Large intestine (tissue), 3 donors: ENCODE data around the gene NUP93. TPM values are rescaled to one million over a fixed set of nuclear protein-coding genes. Genes with fewer than 3 reads are reported as not detected.

Experiments used
- DNase-seq, 2 donors: peaks; one replicate each; pipeline versions ENCODE4 v3.0.0 to v3.0.0-alpha.2; 2013
- H3K27ac ChIP-seq: one replicate; pipeline ENCODE4 v1.5.1; 2013; ENCODE audit warnings: low read length
- H3K27me3 ChIP-seq: 2 replicates; pipeline ENCODE4 v1.6.1; 2013; ENCODE audit warnings: low read length; ENCODE audit not compliant: control insufficient read depth, insufficient read depth
- H3K36me3 ChIP-seq: 2 replicates; pipeline ENCODE4 v1.6.1; 2013; ENCODE audit warnings: low read length; ENCODE audit not compliant: control insufficient read depth, insufficient read depth
- H3K4me1 ChIP-seq: one replicate; pipeline ENCODE4 v1.6.1; 2013; ENCODE audit warnings: low read length; ENCODE audit not compliant: control insufficient read depth, insufficient read depth
- H3K4me3 ChIP-seq: one replicate; pipeline ENCODE4 v1.5.1; 2013; ENCODE audit warnings: low read length
- H3K9me3 ChIP-seq: one replicate; pipeline ENCODE4 v1.6.1; 2013; ENCODE audit warnings: mild to moderate bottlenecking, low read depth, low read length, moderate library complexity; ENCODE audit not compliant: control insufficient read depth
- WGBS: methylation state at CpG from one replicate; pipeline ENCODE4 v1.1.5; 2013; ENCODE audit warnings: low lambda C conversion rate; ENCODE audit not compliant: insufficient coverage; 5-methylcytosine and 5-hydroxymethylcytosine counted together
- polyA plus RNA-seq: library from polyadenylated mRNA; unstranded; fragments of 120-200 nt; gene quantifications from one replicate; pipeline ENCODE4 v1.2.1, GENCODE V29; 2013

Gene NUP93
- polyA plus RNA-seq, 1 donor, result 40.4 TPM

- Histone ChIP-seq H3K36me3 (peaks cover 51% of the 10 kb centered on the region), H3K27ac (no peak overlapping the region), H3K4me1 (no peaks in the 10 kb centered on the region), H3K9me3 (no peaks in the 10 kb centered on the region), H3K27me3 (no peaks in the 10 kb centered on the region), H3K4me3 (no peak overlapping the region)
- DNase-seq, result no peak
- WGBS, result no CpG with 5 or more reads among the region's 2 CpGs
Observed at GRCh38 chr16:56830669-56831068, 100.7 kb downstream of the NUP93 start.

GRCh38 chr16:56832768-56833167 is 102.8 kb downstream of the NUP93 start:
- Histone ChIP-seq H3K9me3 (no peaks in the 10 kb centered on the region), H3K27ac (no peak overlapping the region), H3K27me3 (no peaks in the 10 kb centered on the region), H3K36me3 (peaks cover 59% of the 10 kb centered on the region), H3K4me3 (no peak overlapping the region), H3K4me1 (no peaks in the 10 kb centered on the region)
- DNase-seq, result no peak

GRCh38 chr16:56833243-56833970 is 103.5 kb downstream of the NUP93 start:
- H3K4me1 ChIP-seq, result no peaks in the 10 kb centered on the region
- H3K4me3 ChIP-seq, result no peak overlapping the region
- no peak for DNase-seq
- no peaks in the 10 kb centered on the region for H3K9me3 ChIP-seq
- WGBS, result 83% methylated on average over 3 of the region's 9 CpGs
- H3K27ac ChIP-seq, result no peak overlapping the region
- H3K36me3 ChIP-seq, result peaks cover 65% of the 10 kb centered on the region
- no peaks in the 10 kb centered on the region for H3K27me3 ChIP-seq

- WGBS, result no CpG with 5 or more reads among the region's 2 CpGs
- no peak for DNase-seq
- Histone ChIP-seq H3K9me3 (no peaks in the 10 kb centered on the region), H3K27ac (no peak overlapping the region), H3K4me1 (no peaks in the 10 kb centered on the region), H3K4me3 (no peak overlapping the region), H3K27me3 (no peaks in the 10 kb centered on the region), H3K36me3 (peaks cover 62% of the 10 kb centered on the region)
Observed at GRCh38 chr16:56835320-56835719, 105.4 kb downstream of the NUP93 start.

GRCh38 chr16:56836410-56837230 is 106.7 kb downstream of the NUP93 start:
- H3K4me3 ChIP-seq, result no peak overlapping the region
- no peak overlapping the region for H3K27ac ChIP-seq
- DNase-seq, result no peak
- H3K36me3 ChIP-seq, result peaks cover 66% of the 10 kb centered on the region
- H3K9me3 ChIP-seq, result no peaks in the 10 kb centered on the region
- WGBS, result no CpG with 5 or more reads among the region's 5 CpGs
- no peaks in the 10 kb centered on the region for H3K4me1 ChIP-seq
- no peaks in the 10 kb centered on the region for H3K27me3 ChIP-seq

GRCh38 chr16:56838622-56839337 is 108.9 kb downstream of the NUP93 start:
- Histone ChIP-seq H3K9me3 (no peaks in the 10 kb centered on the region), H3K27ac (no peak overlapping the region), H3K4me3 (no peak overlapping the region), H3K36me3 (peaks cover 64% of the 10 kb centered on the region), H3K4me1 (no peaks in the 10 kb centered on the region), H3K27me3 (no peaks in the 10 kb centered on the region)
- DNase-seq, result no peak
- 83% methylated on average over 2 of the region's 9 CpGs for WGBS

- DNase-seq, result no peak
- H3K27me3 ChIP-seq, result no peaks in the 10 kb centered on the region
- H3K27ac ChIP-seq, result no peak overlapping the region
- H3K4me1 ChIP-seq, result no peaks in the 10 kb centered on the region
- peaks cover 59% of the 10 kb centered on the region for H3K36me3 ChIP-seq
- WGBS, result 100% methylated on average over 1 of the region's 2 CpGs
- H3K9me3 ChIP-seq, result no peaks in the 10 kb centered on the region
- H3K4me3 ChIP-seq, result no peak overlapping the region
Observed at GRCh38 chr16:56841233-56841632, 111.3 kb downstream of the NUP93 start.

GRCh38 chr16:56841659-56842058 is 111.7 kb downstream of the NUP93 start:
- no peaks in the 10 kb centered on the region for H3K4me1 ChIP-seq

GRCh38 chr16:56842133-56842532 is 112.2 kb downstream of the NUP93 start:
- no peak overlapping the region for H3K4me3 ChIP-seq
- peaks cover 53% of the 10 kb centered on the region for H3K36me3 ChIP-seq
- no peak for DNase-seq
- H3K27me3 ChIP-seq, result no peaks in the 10 kb centered on the region
- H3K4me1 ChIP-seq, result no peaks in the 10 kb centered on the region
- H3K27ac ChIP-seq, result no peak overlapping the region
- H3K9me3 ChIP-seq, result no peaks in the 10 kb centered on the region

More at GRCh38 chr16:56841659-56842058, 111.7 kb downstream of the NUP93 start:
- Histone ChIP-seq H3K4me3 (no peak overlapping the region), H3K27ac (no peak overlapping the region), H3K9me3 (no peaks in the 10 kb centered on the region), H3K27me3 (no peaks in the 10 kb centered on the region), H3K36me3 (peaks cover 58% of the 10 kb centered on the region)
- 100% methylated on average over 1 of the region's 10 CpGs for WGBS
- DNase-seq, result no peak

- no peaks in the 10 kb centered on the region for H3K4me1 ChIP-seq
- WGBS, result no CpG with 5 or more reads among the region's 6 CpGs
- H3K4me3 ChIP-seq, result no peak overlapping the region
- no peaks in the 10 kb centered on the region for H3K9me3 ChIP-seq
- no peak for DNase-seq
- peaks cover 35% of the 10 kb centered on the region for H3K36me3 ChIP-seq
- no peak overlapping the region for H3K27ac ChIP-seq
- no peaks in the 10 kb centered on the region for H3K27me3 ChIP-seq
Observed at GRCh38 chr16:56844056-56844455, 114.1 kb downstream of the NUP93 start.
